Measurements from ENCODE around the gene CD40.

Gene CD40

DNA sequence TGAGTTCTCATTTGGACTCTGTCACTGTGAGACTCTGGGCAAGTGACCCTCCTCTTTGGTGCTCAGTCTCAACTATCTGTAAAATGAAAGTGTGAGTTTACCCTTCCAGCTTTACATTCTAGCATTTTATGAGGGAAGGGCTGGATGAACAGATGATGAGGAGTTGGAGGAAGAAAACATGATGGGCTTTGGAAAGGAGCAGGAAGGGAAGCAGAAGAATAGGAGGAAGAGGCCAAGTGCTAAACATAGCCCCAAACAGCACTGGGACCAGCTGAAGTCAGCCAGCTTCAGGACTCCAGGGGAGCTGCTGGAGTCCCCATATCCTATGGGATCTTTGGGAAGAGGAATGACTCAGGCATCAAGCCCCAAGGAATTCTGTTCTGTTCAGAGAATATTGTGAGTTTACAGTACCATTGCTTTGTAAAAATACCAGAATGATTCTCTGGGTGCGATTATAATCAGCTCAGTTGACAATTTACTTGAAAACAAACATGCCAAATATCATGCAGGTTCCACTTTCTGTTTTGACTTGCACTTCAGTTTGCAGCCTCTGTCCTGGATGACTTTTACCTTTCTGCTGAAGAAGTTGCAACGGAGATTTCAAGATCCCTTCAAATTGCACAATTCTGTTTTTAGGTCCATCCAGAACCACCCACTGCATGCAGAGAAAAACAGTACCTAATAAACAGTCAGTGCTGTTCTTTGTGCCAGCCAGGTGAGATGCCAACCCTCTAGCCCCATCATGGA is 3.2 kb downstream of the CD40 start:
- in situ Hi-C loops (cut with HindIII; ENCODE audit: low sequenced_read_pairs) = no loop called here

GRCh38 chr20:46122071-46122470 is 4.0 kb downstream of the CD40 start:
- in situ Hi-C loops (cut with HindIII; ENCODE audit: low sequenced_read_pairs) = no loop called here

- in situ Hi-C loops (cut with HindIII; ENCODE audit: low sequenced_read_pairs) = no loop called here
Observed at GRCh38 chr20:46122516-46123481, 4.7 kb downstream of the CD40 start.

GRCh38 chr20:46123482-46124245 is 5.5 kb downstream of the CD40 start:
- in situ Hi-C loops (cut with HindIII; ENCODE audit: low sequenced_read_pairs) = no loop called here

GRCh38 chr20:46126440-46127056 is 8.4 kb downstream of the CD40 start:
- in situ Hi-C loops (cut with HindIII; ENCODE audit: low sequenced_read_pairs) = no loop called here

DNA sequence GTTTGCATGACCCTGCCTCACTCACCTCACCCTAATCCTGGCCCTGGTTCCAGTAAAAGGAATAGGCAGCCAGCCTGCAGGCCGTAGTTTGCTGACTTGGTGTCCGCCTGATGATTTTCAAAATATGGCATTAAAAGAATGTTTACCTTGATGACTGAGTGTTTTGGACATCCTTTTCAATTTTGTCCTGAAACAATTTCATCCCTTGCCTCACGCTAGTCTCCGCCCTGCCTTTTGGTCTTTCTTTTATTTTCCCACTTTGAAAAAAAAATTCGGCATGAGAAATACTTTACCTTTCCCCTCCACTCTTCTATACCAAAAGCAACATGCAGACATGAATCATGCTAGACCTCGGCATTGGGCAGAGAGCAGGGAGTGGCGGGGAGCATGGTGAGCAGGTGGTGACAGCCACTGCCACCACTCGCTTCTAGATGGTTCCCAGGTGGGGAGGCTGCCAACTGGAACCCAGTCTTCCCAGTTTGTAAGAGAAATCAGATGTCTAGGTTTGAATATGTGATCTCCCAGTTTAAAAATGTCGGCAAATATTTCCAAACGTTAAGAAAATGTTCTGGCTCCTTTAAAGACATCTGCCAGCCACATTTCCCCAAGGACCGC is 9.4 kb downstream of the CD40 start:
- in situ Hi-C loops (cut with HindIII; ENCODE audit: low sequenced_read_pairs) = no loop called here

DNA sequence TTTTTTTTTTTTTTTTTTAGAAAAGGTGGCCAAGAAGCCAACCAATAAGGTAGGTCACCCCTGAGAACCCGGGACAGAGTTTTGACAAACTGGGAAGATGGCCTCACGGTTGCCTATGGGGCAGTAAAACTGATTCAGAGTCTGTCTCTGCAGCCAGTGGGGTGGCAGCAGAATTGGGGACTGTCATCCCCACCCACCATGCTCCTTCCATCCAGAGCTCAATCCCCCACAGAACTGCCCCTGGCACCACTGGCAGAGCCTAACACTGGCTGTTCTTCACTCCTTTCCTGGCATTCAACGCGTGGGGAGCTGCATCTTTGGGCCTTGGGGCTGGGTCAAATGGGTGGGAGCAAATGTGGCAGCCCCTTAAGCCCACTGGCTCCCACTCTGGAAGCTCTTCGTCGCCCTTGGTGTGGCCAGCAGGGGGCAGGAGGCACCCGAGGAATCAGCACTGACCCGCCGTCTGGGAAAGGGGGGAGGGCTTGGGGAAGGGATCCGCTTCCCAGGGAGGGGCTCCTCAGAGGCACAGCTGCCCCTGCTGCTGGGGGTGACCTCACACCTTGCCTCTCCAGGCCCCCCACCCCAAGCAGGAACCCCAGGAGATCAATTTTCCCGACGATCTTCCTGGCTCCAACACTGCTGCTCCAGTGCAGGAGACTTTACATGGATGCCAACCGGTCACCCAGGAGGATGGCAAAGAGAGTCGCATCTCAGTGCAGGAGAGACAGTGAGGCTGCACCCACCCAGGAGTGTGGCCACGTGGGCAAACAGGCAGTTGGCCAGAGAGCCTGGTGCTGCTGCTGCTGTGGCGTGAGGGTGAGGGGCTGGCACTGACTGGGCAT is 10.4 kb downstream of the CD40 start:
- in situ Hi-C loops (cut with HindIII; ENCODE audit: low sequenced_read_pairs) = no loop called here

GRCh38 chr20:46129955-46130481 is 11.9 kb downstream of the CD40 start:
- in situ Hi-C loops (cut with HindIII; ENCODE audit: low sequenced_read_pairs) = no loop called here

GRCh38 chr20:46130534-46130933 is 12.4 kb downstream of the CD40 start:
- in situ Hi-C loops (cut with HindIII; ENCODE audit: low sequenced_read_pairs) = no loop called here

DNA sequence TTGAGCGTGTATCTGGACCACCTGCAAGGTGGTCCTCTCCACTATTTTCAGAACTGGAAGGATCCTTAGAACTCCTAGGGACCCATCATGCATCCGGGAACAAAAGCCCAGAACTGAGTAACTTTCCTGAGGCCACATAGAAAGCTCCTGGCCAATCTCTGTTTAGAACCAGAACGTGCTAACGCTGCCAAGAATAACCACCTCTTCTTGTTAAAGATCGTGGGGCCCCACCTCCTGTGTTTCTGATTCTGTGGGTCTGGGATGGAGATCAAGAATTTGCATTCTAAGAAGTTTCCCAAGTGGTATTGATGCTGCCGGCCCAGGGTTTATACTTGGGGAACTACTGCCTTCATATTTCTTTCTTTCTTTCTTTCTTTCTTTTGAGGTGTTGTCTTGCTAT is 13.3 kb downstream of the CD40 start:
- in situ Hi-C loops (cut with HindIII; ENCODE audit: low sequenced_read_pairs) = no loop called here

GRCh38 chr20:46132705-46133120 is 14.6 kb downstream of the CD40 start:
- in situ Hi-C loops (cut with HindIII; ENCODE audit: low sequenced_read_pairs) = no loop called here

DNA sequence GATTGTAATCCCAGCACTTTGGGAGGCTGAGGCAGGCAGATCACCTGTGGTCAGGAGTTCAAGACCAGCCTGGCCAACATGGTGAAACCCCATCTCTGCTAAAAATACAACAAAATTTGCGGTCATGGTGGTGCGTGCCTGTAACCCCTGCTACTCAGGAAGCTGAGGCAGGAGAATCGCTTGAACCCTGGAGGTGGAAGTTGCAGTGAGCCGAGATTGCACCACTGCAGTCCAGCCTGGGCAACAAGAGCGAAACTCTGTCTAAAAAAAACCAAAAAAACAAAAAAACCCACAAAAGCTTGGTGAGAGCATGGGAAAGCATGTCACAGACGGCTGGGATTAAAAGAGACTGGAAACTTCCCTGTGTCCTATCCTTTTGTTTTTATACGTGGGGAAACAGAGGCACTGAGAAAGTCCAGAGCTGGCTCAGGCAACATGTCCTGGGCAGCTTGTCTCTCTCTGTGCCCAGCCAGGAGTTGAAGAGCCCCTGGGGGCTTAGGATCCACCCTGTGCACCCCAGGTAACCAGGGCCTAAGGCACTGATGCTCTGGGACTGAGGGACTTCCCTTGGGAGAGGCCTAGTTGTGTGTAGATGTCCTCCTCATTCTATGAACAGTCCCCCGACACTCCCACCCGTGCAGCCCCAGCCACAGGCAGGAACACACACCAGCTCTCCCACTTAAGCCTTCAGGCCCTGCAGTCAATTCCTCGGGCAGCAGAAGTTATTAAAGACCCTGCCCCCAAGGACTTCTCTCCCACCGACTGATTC is 16.0 kb downstream of the CD40 start:
- in situ Hi-C loops (cut with HindIII; ENCODE audit: low sequenced_read_pairs) = no loop called here

DNA sequence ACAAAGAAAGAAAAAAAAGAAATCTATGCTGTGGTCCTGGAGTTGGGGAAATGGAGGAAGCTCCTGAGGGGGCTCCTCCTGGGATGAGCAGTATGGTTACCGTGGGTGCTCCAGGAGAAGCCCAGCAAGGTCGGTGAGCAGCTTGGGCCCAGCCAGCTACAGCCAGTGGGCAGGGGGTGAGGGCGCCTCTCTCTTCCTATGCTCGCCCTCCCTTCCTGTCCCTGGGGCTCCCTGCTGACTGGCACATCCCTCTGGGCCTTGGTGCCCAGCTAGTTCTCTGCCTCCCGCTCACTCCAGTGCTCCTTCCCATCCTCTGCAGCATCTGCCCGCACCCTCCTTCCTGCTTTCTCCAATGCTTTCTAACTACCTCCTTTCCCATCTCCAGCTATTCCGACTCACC is 16.6 kb downstream of the CD40 start:
- in situ Hi-C loops (cut with HindIII; ENCODE audit: low sequenced_read_pairs) = no loop called here

GRCh38 chr20:46135856-46136633 is 17.9 kb downstream of the CD40 start:
- in situ Hi-C loops (cut with HindIII; ENCODE audit: low sequenced_read_pairs) = no loop called here

DNA sequence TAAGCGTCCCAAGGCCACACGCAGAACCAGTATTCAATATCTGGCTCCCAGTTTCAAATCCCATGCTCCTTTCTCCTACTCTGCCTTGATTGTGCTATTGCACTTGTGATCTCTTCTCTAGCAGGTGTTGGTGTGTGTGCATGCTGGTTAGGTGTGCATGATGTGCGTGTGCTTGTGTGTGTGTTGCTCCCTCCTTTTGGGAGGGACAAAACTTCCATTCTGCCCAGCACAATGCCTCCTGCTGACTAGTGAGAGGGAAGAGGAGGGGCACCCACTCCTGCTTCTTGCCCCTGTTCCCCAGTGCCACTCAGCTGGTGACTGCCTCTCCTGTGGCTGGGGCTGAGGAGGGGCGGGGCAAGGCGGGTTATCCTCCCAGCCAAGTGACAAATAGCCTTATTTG is 19.7 kb downstream of the CD40 start:
- in situ Hi-C loops (cut with HindIII; ENCODE audit: low sequenced_read_pairs) = no loop called here

- in situ Hi-C loops (cut with HindIII; ENCODE audit: low sequenced_read_pairs) = no loop called here
Observed at GRCh38 chr20:46139266-46139889, 21.3 kb downstream of the CD40 start.

DNA sequence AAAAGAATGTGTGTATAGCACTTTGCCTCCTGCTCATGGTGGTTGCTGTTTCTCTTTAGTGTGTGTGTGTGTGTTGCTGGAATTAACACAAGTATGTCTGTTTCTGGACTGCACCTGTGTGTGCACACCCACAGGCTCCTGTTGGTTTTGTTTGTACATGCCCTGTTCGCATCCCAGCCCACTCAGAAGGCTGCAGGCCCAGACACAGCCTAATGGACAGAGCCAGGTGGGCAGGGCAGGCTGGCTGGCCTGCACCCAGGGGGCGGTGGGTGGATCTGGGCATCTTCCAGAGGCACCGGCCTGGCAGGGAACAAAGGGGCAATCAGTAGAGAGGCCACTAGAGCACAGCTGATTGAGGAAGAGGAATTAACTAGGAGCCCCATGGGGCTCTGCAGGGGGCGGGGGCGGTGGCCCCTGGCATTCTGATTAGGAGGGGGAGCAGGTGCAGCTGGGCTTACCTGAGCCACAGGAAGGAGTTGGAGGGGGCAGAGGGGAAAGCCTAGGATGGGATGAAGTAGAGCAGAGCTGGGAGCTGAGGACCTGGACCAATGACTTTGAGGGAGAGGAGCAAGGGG is 21.9 kb downstream of the CD40 start:
- in situ Hi-C loops (cut with HindIII; ENCODE audit: low sequenced_read_pairs) = no loop called here
